ENCODE measurements around the gene TBXAS1. TPM values are rescaled to one million over a fixed set of nuclear protein-coding genes. Genes with fewer than 3 reads are reported as not detected.

The TBXAS1 gene
- total and polyA plus RNA-seq, 2 experiments from 2014 or later: 1.3 TPM; not detected in 1

DNA sequence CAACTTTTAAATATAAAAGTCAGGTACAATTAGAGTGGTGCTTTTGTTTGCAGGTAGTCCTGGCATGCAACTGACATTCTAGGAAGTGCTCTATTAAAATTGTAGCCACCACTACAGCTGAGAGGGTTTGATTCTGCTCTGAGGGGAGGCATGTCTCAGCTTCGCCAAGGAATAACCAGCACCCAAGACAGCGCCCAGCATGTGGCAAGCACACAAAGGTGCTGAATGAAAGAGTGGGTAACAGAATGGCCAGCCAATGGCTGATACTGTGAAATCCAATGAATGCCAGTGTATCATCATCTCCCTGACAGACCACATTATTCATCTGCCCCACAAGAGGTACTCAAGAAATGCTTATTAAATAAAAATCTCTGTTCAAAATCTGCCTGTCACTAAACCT, 226.8 kb downstream of the TBXAS1 start:
- no peak for TF ChIP-seq CREB1 (CRISPR knock-in tag; IDR thresholded peaks at IDR 0.05; ENCODE audit: low read depth)
- TF ChIP-seq, protein P1, sequence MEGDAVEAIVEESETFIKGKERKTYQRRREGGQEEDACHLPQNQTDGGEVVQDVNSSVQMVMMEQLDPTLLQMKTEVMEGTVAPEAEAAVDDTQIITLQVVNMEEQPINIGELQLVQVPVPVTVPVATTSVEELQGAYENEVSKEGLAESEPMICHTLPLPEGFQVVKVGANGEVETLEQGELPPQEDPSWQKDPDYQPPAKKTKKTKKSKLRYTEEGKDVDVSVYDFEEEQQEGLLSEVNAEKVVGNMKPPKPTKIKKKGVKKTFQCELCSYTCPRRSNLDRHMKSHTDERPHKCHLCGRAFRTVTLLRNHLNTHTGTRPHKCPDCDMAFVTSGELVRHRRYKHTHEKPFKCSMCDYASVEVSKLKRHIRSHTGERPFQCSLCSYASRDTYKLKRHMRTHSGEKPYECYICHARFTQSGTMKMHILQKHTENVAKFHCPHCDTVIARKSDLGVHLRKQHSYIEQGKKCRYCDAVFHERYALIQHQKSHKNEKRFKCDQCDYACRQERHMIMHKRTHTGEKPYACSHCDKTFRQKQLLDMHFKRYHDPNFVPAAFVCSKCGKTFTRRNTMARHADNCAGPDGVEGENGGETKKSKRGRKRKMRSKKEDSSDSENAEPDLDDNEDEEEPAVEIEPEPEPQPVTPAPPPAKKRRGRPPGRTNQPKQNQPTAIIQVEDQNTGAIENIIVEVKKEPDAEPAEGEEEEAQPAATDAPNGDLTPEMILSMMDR (conservative IDR thresholded peaks at IDR 0.05; ENCODE audit: low read depth in 2 of 2): no peak
- TF ChIP-seq, protein P2, sequence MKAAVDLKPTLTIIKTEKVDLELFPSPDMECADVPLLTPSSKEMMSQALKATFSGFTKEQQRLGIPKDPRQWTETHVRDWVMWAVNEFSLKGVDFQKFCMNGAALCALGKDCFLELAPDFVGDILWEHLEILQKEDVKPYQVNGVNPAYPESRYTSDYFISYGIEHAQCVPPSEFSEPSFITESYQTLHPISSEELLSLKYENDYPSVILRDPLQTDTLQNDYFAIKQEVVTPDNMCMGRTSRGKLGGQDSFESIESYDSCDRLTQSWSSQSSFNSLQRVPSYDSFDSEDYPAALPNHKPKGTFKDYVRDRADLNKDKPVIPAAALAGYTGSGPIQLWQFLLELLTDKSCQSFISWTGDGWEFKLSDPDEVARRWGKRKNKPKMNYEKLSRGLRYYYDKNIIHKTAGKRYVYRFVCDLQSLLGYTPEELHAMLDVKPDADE (IDR thresholded peaks at IDR 0.05): no peak
- no peak for TF ChIP-seq POLR2AphosphoS5 (IDR thresholded peaks at IDR 0.05; ENCODE audit: low read depth)
- TF ChIP-seq, protein P3, sequence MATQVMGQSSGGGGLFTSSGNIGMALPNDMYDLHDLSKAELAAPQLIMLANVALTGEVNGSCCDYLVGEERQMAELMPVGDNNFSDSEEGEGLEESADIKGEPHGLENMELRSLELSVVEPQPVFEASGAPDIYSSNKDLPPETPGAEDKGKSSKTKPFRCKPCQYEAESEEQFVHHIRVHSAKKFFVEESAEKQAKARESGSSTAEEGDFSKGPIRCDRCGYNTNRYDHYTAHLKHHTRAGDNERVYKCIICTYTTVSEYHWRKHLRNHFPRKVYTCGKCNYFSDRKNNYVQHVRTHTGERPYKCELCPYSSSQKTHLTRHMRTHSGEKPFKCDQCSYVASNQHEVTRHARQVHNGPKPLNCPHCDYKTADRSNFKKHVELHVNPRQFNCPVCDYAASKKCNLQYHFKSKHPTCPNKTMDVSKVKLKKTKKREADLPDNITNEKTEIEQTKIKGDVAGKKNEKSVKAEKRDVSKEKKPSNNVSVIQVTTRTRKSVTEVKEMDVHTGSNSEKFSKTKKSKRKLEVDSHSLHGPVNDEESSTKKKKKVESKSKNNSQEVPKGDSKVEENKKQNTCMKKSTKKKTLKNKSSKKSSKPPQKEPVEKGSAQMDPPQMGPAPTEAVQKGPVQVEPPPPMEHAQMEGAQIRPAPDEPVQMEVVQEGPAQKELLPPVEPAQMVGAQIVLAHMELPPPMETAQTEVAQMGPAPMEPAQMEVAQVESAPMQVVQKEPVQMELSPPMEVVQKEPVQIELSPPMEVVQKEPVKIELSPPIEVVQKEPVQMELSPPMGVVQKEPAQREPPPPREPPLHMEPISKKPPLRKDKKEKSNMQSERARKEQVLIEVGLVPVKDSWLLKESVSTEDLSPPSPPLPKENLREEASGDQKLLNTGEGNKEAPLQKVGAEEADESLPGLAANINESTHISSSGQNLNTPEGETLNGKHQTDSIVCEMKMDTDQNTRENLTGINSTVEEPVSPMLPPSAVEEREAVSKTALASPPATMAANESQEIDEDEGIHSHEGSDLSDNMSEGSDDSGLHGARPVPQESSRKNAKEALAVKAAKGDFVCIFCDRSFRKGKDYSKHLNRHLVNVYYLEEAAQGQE (IDR thresholded peaks at IDR 0.05; ENCODE audit: unreplicated experiment): no peak
- TF ChIP-seq ZNF331 (CRISPR knock-in tag; IDR thresholded peaks at IDR 0.05; ENCODE audit: low read depth): no peak
- TF ChIP-seq ZNF114 (CRISPR knock-in tag; IDR thresholded peaks at IDR 0.05): no peak
- no peak for TF ChIP-seq STAT1 (IDR thresholded peaks at IDR 0.05; ENCODE audit: unreplicated experiment)
- no peak for TF ChIP-seq EZH2 (IDR thresholded peaks at IDR 0.05; ENCODE audit: low read depth, unreplicated experiment)
- TF ChIP-seq JUNB (IDR thresholded peaks at IDR 0.05; ENCODE audit: unreplicated experiment): no peak
- TF ChIP-seq NANOG (IDR thresholded peaks at IDR 0.05; ENCODE audit: borderline replicate concordance): no peak
- no peak for TF ChIP-seq EZH2phosphoT487 (IDR thresholded peaks at IDR 0.05; ENCODE audit: unreplicated experiment)
- no peak for TF ChIP-seq ZNF462 (CRISPR knock-in tag; IDR thresholded peaks at IDR 0.05)
- no peaks in the 10 kb centered on the region for H3K4me1 ChIP-seq (ENCODE audit: insufficient read depth)
- 0 out of 2 replicates have a peak, but pooled peaks cover 6% of the 10 kb centered on the region for H4K20me1 ChIP-seq (replicated peaks; ENCODE audit: insufficient read depth)
- H3K9me2 ChIP-seq (ENCODE audit: insufficient read depth): no peaks in the 10 kb centered on the region; the same call in 1 of the 2 replicates
- no peaks in the 10 kb centered on the region for H3K9me3 Mint-ChIP-seq
- H3K79me2 ChIP-seq (replicated peaks; ENCODE audit: insufficient read depth): no peaks in the 10 kb centered on the region
- H3K27ac Mint-ChIP-seq: no peak overlapping the region
- H3K4me3 Mint-ChIP-seq: no peak overlapping the region
- H3K36me3 Mint-ChIP-seq (ENCODE audit: low read depth): no peaks in the 10 kb centered on the region
- no peak overlapping the region for H3K4me2 ChIP-seq
- no peak overlapping the region for H2AFZ ChIP-seq
- ATAC-seq: no peak
- H3K27ac ChIP-seq (ENCODE audit: low read depth): no peak overlapping the region
- no peaks in the 10 kb centered on the region for H3K36me3 ChIP-seq (ENCODE audit: insufficient read depth)
- H3F3A ChIP-seq (replicated peaks; ENCODE audit: low read depth): no peaks in the 10 kb centered on the region
- H3K4me3 ChIP-seq: no peak overlapping the region
- no peaks in the 10 kb centered on the region for H3K4me1 Mint-ChIP-seq
- H3K27me3 Mint-ChIP-seq (ENCODE audit: insufficient read depth, low read depth, poor library complexity): peaks cover 8% of the 10 kb centered on the region
- DNase-seq (ENCODE audit: low spot score): no peak
- H3K27me3 ChIP-seq (ENCODE audit: insufficient read depth): peaks cover 1% of the 10 kb centered on the region; the same call in 1 of the 2 replicates
